ENCODE measurements around the gene CCDC127.

CCDC127 gene

DNA sequence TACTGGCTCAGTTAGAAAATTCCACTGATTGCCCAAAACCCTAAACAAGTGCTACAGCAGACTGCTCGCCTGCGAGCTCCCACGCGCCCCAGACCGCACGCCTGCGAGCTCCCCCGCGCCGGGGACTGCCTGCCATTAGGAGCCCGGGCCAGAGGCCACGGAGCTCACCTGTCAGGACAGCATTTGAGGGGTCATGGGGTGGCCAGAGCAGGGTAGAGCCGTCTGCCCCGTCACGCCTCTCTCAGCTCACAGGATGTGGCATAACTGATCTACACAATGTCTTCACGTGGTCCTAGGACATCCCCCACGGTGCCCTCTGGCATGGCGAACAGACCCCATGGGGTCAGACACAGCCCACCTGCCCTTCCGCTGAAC lies 55.8 kb downstream of the CCDC127 start:
- no peaks in the 10 kb centered on the region for H3K36me3 ChIP-seq (ENCODE audit: control insufficient read depth, insufficient read depth, low read length)
- H3K4me3 ChIP-seq (replicated peaks; ENCODE audit: low read depth, low read length), result no peak overlapping the region
- TF ChIP-seq, protein P1, sequence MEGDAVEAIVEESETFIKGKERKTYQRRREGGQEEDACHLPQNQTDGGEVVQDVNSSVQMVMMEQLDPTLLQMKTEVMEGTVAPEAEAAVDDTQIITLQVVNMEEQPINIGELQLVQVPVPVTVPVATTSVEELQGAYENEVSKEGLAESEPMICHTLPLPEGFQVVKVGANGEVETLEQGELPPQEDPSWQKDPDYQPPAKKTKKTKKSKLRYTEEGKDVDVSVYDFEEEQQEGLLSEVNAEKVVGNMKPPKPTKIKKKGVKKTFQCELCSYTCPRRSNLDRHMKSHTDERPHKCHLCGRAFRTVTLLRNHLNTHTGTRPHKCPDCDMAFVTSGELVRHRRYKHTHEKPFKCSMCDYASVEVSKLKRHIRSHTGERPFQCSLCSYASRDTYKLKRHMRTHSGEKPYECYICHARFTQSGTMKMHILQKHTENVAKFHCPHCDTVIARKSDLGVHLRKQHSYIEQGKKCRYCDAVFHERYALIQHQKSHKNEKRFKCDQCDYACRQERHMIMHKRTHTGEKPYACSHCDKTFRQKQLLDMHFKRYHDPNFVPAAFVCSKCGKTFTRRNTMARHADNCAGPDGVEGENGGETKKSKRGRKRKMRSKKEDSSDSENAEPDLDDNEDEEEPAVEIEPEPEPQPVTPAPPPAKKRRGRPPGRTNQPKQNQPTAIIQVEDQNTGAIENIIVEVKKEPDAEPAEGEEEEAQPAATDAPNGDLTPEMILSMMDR (IDR thresholded peaks at IDR 0.05; ENCODE audit: insufficient read depth, low read length, poor library complexity, severe bottlenecking), result no peak
- no peak for DNase-seq (ENCODE audit: extremely low read depth, insufficient read length)
- no peaks in the 10 kb centered on the region; the same call in 1 of the 2 replicates for H3K27me3 ChIP-seq (replicated peaks; ENCODE audit: control insufficient read depth, insufficient read depth, low read length)

DNA sequence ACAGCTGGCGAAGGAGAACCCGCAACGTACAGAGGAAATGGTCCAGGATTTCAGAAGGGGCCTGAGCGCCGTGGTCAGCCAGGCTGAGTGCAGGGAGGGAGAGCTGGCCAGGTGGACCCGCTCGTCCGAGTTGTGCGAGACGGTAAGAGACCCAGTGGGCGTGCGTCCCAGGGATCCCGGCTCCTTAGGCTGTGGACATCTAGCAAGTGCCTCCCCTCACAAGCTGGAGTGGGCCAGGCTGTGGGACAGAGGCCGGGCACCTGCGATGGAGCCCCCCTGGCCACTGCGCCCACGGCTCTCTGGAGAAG lies 56.2 kb downstream of the CCDC127 start:
- TF ChIP-seq, protein P1 (IDR thresholded peaks at IDR 0.05; ENCODE audit: insufficient read depth, low read length, poor library complexity, severe bottlenecking), result no peak
- Histone ChIP-seq H3K36me3 (ENCODE audit: control insufficient read depth, insufficient read depth, low read length) (no peaks in the 10 kb centered on the region), H3K4me3 (replicated peaks; ENCODE audit: low read depth, low read length) (no peak overlapping the region), H3K27me3 (replicated peaks; ENCODE audit: control insufficient read depth, insufficient read depth, low read length) (no peaks in the 10 kb centered on the region; the same call in 1 of the 2 replicates)
- DNase-seq (ENCODE audit: extremely low read depth, insufficient read length), result no peak

DNA sequence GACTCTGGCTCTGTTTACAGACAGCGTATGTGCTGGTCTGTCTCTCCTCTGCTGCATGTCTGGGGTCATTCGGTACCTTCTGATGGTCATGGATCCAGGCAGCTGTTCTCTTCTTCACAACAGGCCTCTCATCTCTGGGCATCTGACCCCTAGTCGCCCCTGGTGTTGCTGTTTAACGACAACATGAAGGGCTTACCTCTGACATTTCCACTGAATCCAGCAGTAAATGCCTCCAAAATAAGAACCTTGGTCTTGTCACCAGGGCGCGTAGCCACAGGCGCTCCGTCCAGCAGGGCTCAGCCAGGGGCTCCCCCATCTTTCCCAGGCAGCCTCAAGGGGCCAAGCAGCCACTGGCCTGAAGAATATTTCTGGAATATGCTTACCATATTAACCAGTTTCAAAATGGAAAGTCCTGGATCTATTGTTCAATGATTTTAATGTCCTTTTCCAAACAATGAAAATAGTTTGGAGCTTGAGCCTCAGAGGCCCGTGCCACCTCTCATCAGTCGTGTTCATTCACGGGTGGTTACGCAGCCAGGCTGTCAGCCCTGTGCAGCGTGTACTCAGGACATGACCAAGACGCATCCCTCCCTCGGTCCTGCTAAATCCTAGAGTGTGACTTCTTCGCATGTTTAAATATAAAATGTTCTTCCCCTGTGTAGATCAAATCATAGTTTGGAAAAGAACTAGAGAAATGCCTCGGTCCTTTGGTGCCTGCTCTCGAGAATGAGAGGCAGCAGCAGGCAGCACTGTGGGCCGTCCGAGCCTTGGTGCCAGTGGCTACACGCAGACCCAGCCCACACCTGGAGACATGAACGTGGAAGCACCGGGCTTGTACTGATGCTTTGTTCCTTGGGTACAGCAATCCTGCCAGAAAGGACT lies 56.8 kb downstream of the CCDC127 start:
- H3K36me3 ChIP-seq (ENCODE audit: control insufficient read depth, insufficient read depth, low read length), result no peaks in the 10 kb centered on the region
- DNase-seq (ENCODE audit: extremely low read depth, insufficient read length), result no peak
- TF ChIP-seq, protein P1 (IDR thresholded peaks at IDR 0.05; ENCODE audit: insufficient read depth, low read length, poor library complexity, severe bottlenecking), result no peak
- no peak overlapping the region for H3K4me3 ChIP-seq (replicated peaks; ENCODE audit: low read depth, low read length)
- H3K27me3 ChIP-seq (replicated peaks; ENCODE audit: control insufficient read depth, insufficient read depth, low read length), result no peaks in the 10 kb centered on the region; the same call in 1 of the 2 replicates

- TF ChIP-seq, protein P1 (IDR thresholded peaks at IDR 0.05; ENCODE audit: insufficient read depth, low read length, poor library complexity, severe bottlenecking), result no peak
- H3K4me3 ChIP-seq (replicated peaks; ENCODE audit: low read depth, low read length), result no peak overlapping the region
Measured at GRCh38 chr5:160173-160510, 57.8 kb downstream of the CCDC127 start.

DNA sequence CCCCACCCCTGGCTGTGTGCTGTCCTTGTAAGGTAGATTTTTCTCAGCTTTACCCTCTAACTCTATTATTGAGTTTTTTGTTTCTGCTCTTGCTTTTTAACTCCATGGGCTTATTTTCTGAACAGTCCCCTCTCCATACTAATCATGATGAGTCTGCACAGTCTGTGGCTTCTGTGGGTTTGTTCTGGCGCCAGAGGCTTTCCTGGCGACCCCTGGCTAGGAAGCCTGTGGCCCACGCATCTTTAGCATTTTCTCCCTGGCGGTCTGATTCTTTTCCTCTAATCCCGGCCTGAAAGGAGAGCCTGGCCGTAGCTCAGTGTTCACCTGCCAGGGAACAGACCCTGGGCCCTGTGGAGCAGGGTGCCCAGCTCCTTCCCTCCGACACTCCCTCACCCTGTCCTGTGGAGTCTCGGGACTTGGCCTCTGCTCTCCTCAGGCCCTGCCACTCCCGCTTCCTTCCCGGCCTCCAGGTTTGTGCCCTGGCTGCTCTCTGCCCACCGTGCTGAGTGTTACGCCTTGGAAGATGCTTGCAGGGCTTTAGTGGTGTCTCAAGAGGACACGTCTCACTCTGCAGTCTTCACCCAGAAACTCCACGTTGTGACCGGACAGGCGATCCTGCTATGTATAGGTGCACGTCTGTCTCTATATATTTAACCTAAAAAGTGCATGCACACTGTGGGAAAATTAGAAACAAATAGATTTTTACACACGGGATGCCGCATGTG lies 58.3 kb downstream of the CCDC127 start:
- no peak overlapping the region for H3K4me3 ChIP-seq (replicated peaks; ENCODE audit: low read depth, low read length)
- H3K27me3 ChIP-seq (replicated peaks; ENCODE audit: control insufficient read depth, insufficient read depth, low read length), result no peaks in the 10 kb centered on the region; the same call in 1 of the 2 replicates
- H3K36me3 ChIP-seq (ENCODE audit: control insufficient read depth, insufficient read depth, low read length), result no peaks in the 10 kb centered on the region

More at GRCh38 chr5:160173-160510, 57.8 kb downstream of the CCDC127 start:
- Histone ChIP-seq H3K36me3 (ENCODE audit: control insufficient read depth, insufficient read depth, low read length) (no peaks in the 10 kb centered on the region), H3K27me3 (replicated peaks; ENCODE audit: control insufficient read depth, insufficient read depth, low read length) (no peaks in the 10 kb centered on the region; the same call in 1 of the 2 replicates)
- no peak for DNase-seq (ENCODE audit: extremely low read depth, insufficient read length)

More for the DNA sequence above, 58.3 kb downstream of the CCDC127 start:
- TF ChIP-seq, protein P1 (IDR thresholded peaks at IDR 0.05; ENCODE audit: insufficient read depth, low read length, poor library complexity, severe bottlenecking), result no peak
- no peak for DNase-seq (ENCODE audit: extremely low read depth, insufficient read length)

Data from GM06990 (cell line).